ENCODE results near the gene DOP1B.

The DOP1B gene

DNA sequence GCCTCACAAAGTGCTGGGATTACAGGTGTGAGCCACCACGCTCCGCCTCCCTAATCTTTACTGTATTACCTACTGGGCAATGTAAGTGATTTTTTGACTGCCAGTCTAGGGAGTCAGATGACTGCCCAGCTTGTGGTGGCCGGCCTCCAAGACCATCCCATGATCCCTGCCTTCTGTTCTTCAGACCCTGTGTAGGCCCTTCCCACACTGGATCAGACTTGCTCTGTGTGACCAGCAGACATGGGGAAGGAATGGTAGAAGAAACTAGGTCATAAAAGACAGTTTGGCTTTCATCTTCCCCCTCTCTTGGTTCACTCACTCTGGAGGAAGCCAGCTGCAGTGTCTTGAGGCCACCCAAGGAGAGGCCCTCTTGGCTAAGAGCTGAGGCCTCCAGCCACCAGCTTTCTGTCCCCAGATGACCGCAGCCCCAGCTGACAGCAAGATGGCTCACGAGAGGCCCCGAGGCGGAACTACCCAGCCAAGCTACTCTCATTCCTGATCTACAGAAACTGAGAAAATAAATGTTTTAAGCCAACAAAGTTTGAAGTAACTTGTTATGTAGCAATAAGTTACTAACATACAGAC is 36.2 kb upstream of the DOP1B start:
- DNase-seq (ENCODE audit: low read depth), result no peak
- TF ChIP-seq, protein P1, sequence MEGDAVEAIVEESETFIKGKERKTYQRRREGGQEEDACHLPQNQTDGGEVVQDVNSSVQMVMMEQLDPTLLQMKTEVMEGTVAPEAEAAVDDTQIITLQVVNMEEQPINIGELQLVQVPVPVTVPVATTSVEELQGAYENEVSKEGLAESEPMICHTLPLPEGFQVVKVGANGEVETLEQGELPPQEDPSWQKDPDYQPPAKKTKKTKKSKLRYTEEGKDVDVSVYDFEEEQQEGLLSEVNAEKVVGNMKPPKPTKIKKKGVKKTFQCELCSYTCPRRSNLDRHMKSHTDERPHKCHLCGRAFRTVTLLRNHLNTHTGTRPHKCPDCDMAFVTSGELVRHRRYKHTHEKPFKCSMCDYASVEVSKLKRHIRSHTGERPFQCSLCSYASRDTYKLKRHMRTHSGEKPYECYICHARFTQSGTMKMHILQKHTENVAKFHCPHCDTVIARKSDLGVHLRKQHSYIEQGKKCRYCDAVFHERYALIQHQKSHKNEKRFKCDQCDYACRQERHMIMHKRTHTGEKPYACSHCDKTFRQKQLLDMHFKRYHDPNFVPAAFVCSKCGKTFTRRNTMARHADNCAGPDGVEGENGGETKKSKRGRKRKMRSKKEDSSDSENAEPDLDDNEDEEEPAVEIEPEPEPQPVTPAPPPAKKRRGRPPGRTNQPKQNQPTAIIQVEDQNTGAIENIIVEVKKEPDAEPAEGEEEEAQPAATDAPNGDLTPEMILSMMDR (IDR thresholded peaks at IDR 0.05; ENCODE audit: control insufficient read depth, insufficient read depth, low read depth, low read length, missing control alignments), result no peak
- H3K4me3 ChIP-seq (ENCODE audit: control insufficient read depth, low read depth, low read length), result no peak overlapping the region

GRCh38 chr21:36122977-36123376 is 33.6 kb upstream of the DOP1B start:
- no peak overlapping the region for H3K4me3 ChIP-seq (ENCODE audit: control insufficient read depth, low read depth, low read length)
- DNase-seq (ENCODE audit: low read depth), result no peak
- TF ChIP-seq, protein P1 (IDR thresholded peaks at IDR 0.05; ENCODE audit: control insufficient read depth, insufficient read depth, low read depth, low read length, missing control alignments), result peak; percentile 39

- H3K4me3 ChIP-seq (ENCODE audit: control insufficient read depth, low read depth, low read length), result no peak overlapping the region
- DNase-seq (ENCODE audit: low read depth), result no peak
- TF ChIP-seq, protein P1 (IDR thresholded peaks at IDR 0.05; ENCODE audit: control insufficient read depth, insufficient read depth, low read depth, low read length, missing control alignments), result no peak
Observed at GRCh38 chr21:36124395-36124794, 32.2 kb upstream of the DOP1B start.

- TF ChIP-seq, protein P1 (IDR thresholded peaks at IDR 0.05; ENCODE audit: control insufficient read depth, insufficient read depth, low read depth, low read length, missing control alignments), result peak; percentile 94
- no peak overlapping the region for H3K4me3 ChIP-seq (ENCODE audit: control insufficient read depth, low read depth, low read length)
- no peak for DNase-seq (ENCODE audit: low read depth)
Observed at GRCh38 chr21:36125512-36126207, 31.0 kb upstream of the DOP1B start.

- no peak for DNase-seq (ENCODE audit: low read depth)
- TF ChIP-seq, protein P1 (IDR thresholded peaks at IDR 0.05; ENCODE audit: control insufficient read depth, insufficient read depth, low read depth, low read length, missing control alignments), result no peak
- H3K4me3 ChIP-seq (ENCODE audit: control insufficient read depth, low read depth, low read length), result no peak overlapping the region
Observed at GRCh38 chr21:36126208-36126565, 30.4 kb upstream of the DOP1B start.

- H3K4me3 ChIP-seq (ENCODE audit: control insufficient read depth, low read depth, low read length), result no peak overlapping the region
- TF ChIP-seq, protein P1 (IDR thresholded peaks at IDR 0.05; ENCODE audit: control insufficient read depth, insufficient read depth, low read depth, low read length, missing control alignments), result no peak
- no peak for DNase-seq (ENCODE audit: low read depth)
Observed at GRCh38 chr21:36126621-36127110, 30.0 kb upstream of the DOP1B start.
